Epithelial cell of alveolus of lung (primary cell): Measurements from ENCODE around the gene AP1M2. TPM values are rescaled to one million over a fixed set of nuclear protein-coding genes. Genes with fewer than 3 reads are reported as not detected.

Experiments
- total RNA-seq: library from RNA; depleted of rRNA; stranded (reverse); fragments of >200 nt; gene quantifications from 2 replicates; pipeline ENCODE4 v1.2.1, GENCODE V29; 2015

The AP1M2 gene
- total RNA-seq = 5.6 TPM in 1 of 2 replicates, not detected in the other

GRCh38 chr19:10587022-10587838 is at the start of gene AP1M2:
Gene AP1M2, minus strand, starts transcription at chr19:10587312. Its CDS starts 81 bp downstream, at chr19:10587231.

GRCh38 chr19:10625003-10625761 is 38.1 kb upstream of the AP1M2 start, which contains the start of gene SLC44A2:
Gene SLC44A2, plus strand, starts transcription at chr19:10625553. Its CDS starts 81 bp downstream, at chr19:10625634.

GRCh38 chr19:10568826-10569651 is 18.1 kb downstream of the AP1M2 start, which contains the start of gene CDKN2D:
Gene CDKN2D, minus strand, starts transcription at chr19:10568979. Its CDS starts 326 bp downstream, at chr19:10568653.

GRCh38 chr19:10565567-10566407 is 21.3 kb downstream of the AP1M2 start, which contains the start of gene KRI1:
Gene KRI1, minus strand, starts transcription at chr19:10566010. Its CDS starts 11 bp downstream, at chr19:10565999.

GRCh38 chr19:10543420-10544241 is 43.5 kb downstream of the AP1M2 start, which contains the start of gene ATG4D:
Gene ATG4D, plus strand, starts transcription at chr19:10543904. Its CDS starts 187 bp downstream, at chr19:10544091.

Other genes with a start within 250 kb of the AP1M2 start
- 4.2 and 6.7 TPM in 2 replicates for gene ICAM3, start 247.7 kb downstream of the AP1M2 start, total RNA-seq
- gene TYK2, start 206.7 kb downstream of the AP1M2 start, total RNA-seq = 75.8 and 80.0 TPM in 2 replicates
- 122 and 193 TPM in 2 replicates for gene CDC37, start 183.8 kb downstream of the AP1M2 start, total RNA-seq
- 5.7 and 11.7 TPM in 2 replicates for gene PDE4A, start 166.8 kb downstream of the AP1M2 start, total RNA-seq
- gene KEAP1, start 84.0 kb downstream of the AP1M2 start, total RNA-seq = 69.4 and 99.2 TPM in 2 replicates
- gene S1PR5, start 69.9 kb downstream of the AP1M2 start, total RNA-seq = 0.16 and 3.4 TPM in 2 replicates
- 24.6 and 33.5 TPM in 2 replicates for gene ATG4D, start 43.4 kb downstream of the AP1M2 start, total RNA-seq
- gene KRI1, start 21.3 kb downstream of the AP1M2 start, total RNA-seq = 12.0 and 16.5 TPM in 2 replicates
- gene CDKN2D, start 18.3 kb downstream of the AP1M2 start, total RNA-seq = 6.1 and 6.7 TPM in 2 replicates
- gene SLC44A2, start 38.2 kb upstream of the AP1M2 start, total RNA-seq = 55.6 and 84.0 TPM in 2 replicates
- 91.3 and 103 TPM in 2 replicates for gene ILF3, start 67.0 kb upstream of the AP1M2 start, total RNA-seq
- 21.1 and 30.8 TPM in 2 replicates for gene QTRT1, start 114.1 kb upstream of the AP1M2 start, total RNA-seq
- gene DNM2, start 130.8 kb upstream of the AP1M2 start, total RNA-seq = 60.5 and 81.8 TPM in 2 replicates
- 50.4 and 84.2 TPM in 2 replicates for gene TMED1, start 248.9 kb upstream of the AP1M2 start, total RNA-seq